K562 (cell line): ENCODE data around the gene SLMAP. TPM values are rescaled to one million over a fixed set of nuclear protein-coding genes. Genes with fewer than 3 reads are reported as not detected.

ENCODE experiments used
- ATAC-seq: fragments of 200-7000 bp; cut with Tn5 transposase; 3 replicates; pipeline ENCODE4 v1.9.1; 2020; ENCODE audit warnings: moderate library complexity
- BruUV-seq: library from RNA; stranded (reverse); fragments of 400-500 nt; replicated peaks from 2 replicates; lab custom pipeline; 2021; lab: Mats Ljungman, UMichigan
- CTCF ChIA-PET: fragments of 300-600 bp; formaldehyde crosslinking; extraction: SDS; loops from one replicate; lab custom pipeline; 2021; ENCODE audit warnings: low intra/inter-chr PET ratio; lab: Yijun Ruan, JAX
- POLR2A ChIA-PET: fragments of 300-600, 350-650 bp; sonication (Branson Sonifier 250); formaldehyde crosslinking; extraction: SDS; loops from one replicate; lab custom pipeline; 2021; ENCODE audit warnings: antibody characterized with exemption, inconsistent platforms; lab: Yijun Ruan, JAX
- DNase-seq, 4 experiments: peaks; one replicate each; pipeline versions ENCODE4 v3.0.0 to v3.0.0-alpha.2; 2011 to 2018; ENCODE audit warnings: low spot score in 3 of 4, mixed read lengths in 3 of 4; ENCODE audit errors: extremely low read depth in 1 of 4
- FAIRE-seq: peaks from 2 replicates; lab custom pipeline; 2011; peaks lifted over from hg19 to GRCh38; lab: Jason Lieb, UNC
- H2AFZ ChIP-seq: 2 replicates; pipeline ENCODE4 v1.6.0; 2011; ENCODE audit warnings: low read depth, low read length, control low read depth, inconsistent platforms
- H3K27ac ChIP-seq: fragments of 200-600 bp; 3 replicates; pipeline ENCODE4 v1.8.0; 2011; ENCODE audit warnings: low read depth, mild to moderate bottlenecking, control low read depth, inconsistent platforms, low read length, moderate library complexity, mixed read lengths; ENCODE audit errors: extremely low read depth
- H3K27me3 ChIP-seq, 2 experiments: fragments of 300-600 bp in 1 of 2; 2 replicates in 1 of 2; 3 replicates in 1 of 2; pipeline versions ENCODE4 v1.6.0 to v1.8.0; 2011; ENCODE audit warnings: inconsistent platforms in 2 of 2, low read length in 2 of 2, mild to moderate bottlenecking in 1 of 2, mixed read lengths in 1 of 2, moderate library complexity in 1 of 2; ENCODE audit not compliant: control insufficient read depth in 2 of 2, insufficient read depth in 2 of 2
- H3K36me3 ChIP-seq: fragments of 300-600 bp; 3 replicates; pipeline ENCODE4 v1.8.0; 2011; ENCODE audit warnings: mild to moderate bottlenecking, low read length, inconsistent platforms; ENCODE audit not compliant: control insufficient read depth, insufficient read depth
- H3K4me1 ChIP-seq, 2 experiments: fragments of 200-600 bp in 1 of 2; replicated peaks in 1 of 2; 2 replicates in 1 of 2; 3 replicates in 1 of 2; pipeline versions ENCODE4 v1.5.1 to v1.8.0; 2011; ENCODE audit warnings: inconsistent platforms in 2 of 2, low read length in 2 of 2, mild to moderate bottlenecking in 1 of 2, mixed read lengths in 1 of 2, moderate library complexity in 1 of 2; ENCODE audit not compliant: control insufficient read depth in 2 of 2, insufficient read depth in 2 of 2
- H3K4me2 ChIP-seq: 2 replicates; pipeline ENCODE4 v1.6.1; 2011; ENCODE audit warnings: low read length, control low read depth, inconsistent platforms, mixed read lengths; ENCODE audit not compliant: insufficient read depth
- H3K4me3 ChIP-seq: fragments of 200-600 bp; sonication (generic), shearing (Covaris generic); 2 replicates; pipeline ENCODE4 v1.5.1; 2016; ENCODE audit warnings: control low read depth, inconsistent platforms
- H3K79me2 ChIP-seq: fragments of 200-600 bp; 3 replicates; pipeline ENCODE4 v1.8.0; 2011; ENCODE audit warnings: low read length, inconsistent platforms; ENCODE audit not compliant: control insufficient read depth, insufficient read depth
- H3K9ac ChIP-seq, 2 experiments: 2 replicates each; pipeline versions ENCODE4 v1.6.0 to v1.6.1; 2011; ENCODE audit warnings: low read depth in 2 of 2, low read length in 2 of 2, control low read depth in 1 of 2, inconsistent platforms in 1 of 2, mild to moderate bottlenecking in 1 of 2, mixed read lengths in 1 of 2; ENCODE audit not compliant: insufficient read depth in 1 of 2
- H3K9me1 ChIP-seq: one replicate; pipeline ENCODE4 v1.6.0; 2011; ENCODE audit warnings: inconsistent platforms, mild to moderate bottlenecking, low read length, moderate library complexity; ENCODE audit not compliant: control insufficient read depth, insufficient read depth
- H3K9me3 ChIP-seq: replicated peaks from 2 replicates; pipeline ENCODE4 v1.5.1; 2011; ENCODE audit warnings: low read depth, low read length, inconsistent platforms; ENCODE audit not compliant: control insufficient read depth, insufficient read depth
- H4K20me1 ChIP-seq: replicated peaks from 2 replicates; pipeline ENCODE4 v1.6.1; 2011; ENCODE audit warnings: low read length, inconsistent platforms, mixed read lengths; ENCODE audit not compliant: control insufficient read depth, insufficient read depth
- BRCA1 ChIP-seq, 2 experiments: fragments of 450-650 bp in 1 of 2; sonication (generic) in 1 of 2; formaldehyde crosslinking in 1 of 2; IDR thresholded peaks; 2 replicates each; pipeline versions ENCODE4 v1.5.0 to v1.6.1; 2017 to 2020; ENCODE audit warnings: mild to moderate bottlenecking in 1 of 2, missing genetic modification reagents in 1 of 2
- CBX3 ChIP-seq, 2 experiments: IDR thresholded peaks; 1 replicate in 1 of 2; 2 replicates in 1 of 2; pipeline ENCODE4 v1.6.1; 2012; ENCODE audit warnings: inconsistent platforms in 2 of 2, low read length in 2 of 2, borderline replicate concordance in 1 of 2, control low read depth in 1 of 2
- CHAMP1 ChIP-seq: fragments of 450-650 bp; IDR thresholded peaks from 2 replicates; pipeline ENCODE4 v1.6.1; 2016; ENCODE audit warnings: mild to moderate bottlenecking
- NFRKB ChIP-seq: fragments of 450-650 bp; IDR thresholded peaks from 2 replicates; pipeline ENCODE4 v1.6.1; 2016; ENCODE audit warnings: low read depth
- NONO ChIP-seq, 2 experiments: fragments of 200-400 bp in 1 of 2; fragments of 450-650 bp in 1 of 2; formaldehyde crosslinking in 1 of 2; IDR thresholded peaks; 2 replicates each; pipeline ENCODE4 v1.6.1; 2017; ENCODE audit warnings: low read depth in 2 of 2, mild to moderate bottlenecking in 2 of 2, moderate library complexity in 2 of 2, low read length in 1 of 2
- POLR2AphosphoS2 ChIP-seq: IDR thresholded peaks from 2 replicates; pipeline ENCODE4 v1.6.1; 2012; ENCODE audit warnings: low read length, improper control_type of control experiment
- RERE ChIP-seq: sonication (generic); formaldehyde crosslinking; IDR thresholded peaks from 2 replicates; pipeline ENCODE4 v1.8.0; 2023; ENCODE audit warnings: missing genetic modification reagents, mild to moderate bottlenecking, borderline replicate concordance
- WGBS: fragments of 100-300 bp; shearing (Covaris generic); methylation state at CpG from one replicate; pipeline ENCODE4 v1.1.6; 2016; ENCODE audit warnings: low coverage, mixed read lengths; ENCODE audit not compliant: insufficient coverage; ENCODE audit errors: missing lambda C conversion rate; 5-methylcytosine and 5-hydroxymethylcytosine counted together
- in situ Hi-C: fragments of 300-500 bp; cut with MboI; formaldehyde crosslinking; loops from 4 replicates; pipeline ENCODE4 v1.15.0; 2018; ENCODE audit warnings: inconsistent platforms, mixed read lengths
- intact Hi-C: fragments of 100-400 bp; cut with micrococcal nuclease; formaldehyde crosslinking; loops from 2 replicates; pipeline ENCODE4 v1.14.2; 2022
- polyA plus RNA-seq, 8 experiments: library from polyadenylated mRNA; depleted of rRNA in 4 of 8; stranded (reverse) in 5 of 8; unstranded in 3 of 8; fragments of >200 nt; fragmentation: Nextera tagmentation in 2 of 8; fragmentation: Illumina TruSeq in 1 of 8; extraction: Ambion mirVana in 2 of 8; extraction: Trizol in 1 of 8; gene quantifications; 2 replicates each; pipeline versions ENCODE4 v1.2.1 to v1.2.3, GENCODE V29; 2011 to 2014; ENCODE audit warnings: inconsistent platforms in 1 of 8, missing spikeins in 1 of 8
- total RNA-seq, 7 experiments: library from RNA; depleted of rRNA in 6 of 7; stranded (reverse); fragments of >200 nt in 6 of 7; fragmentation: Illumina TruSeq in 2 of 7; extraction: Trizol in 2 of 7; gene quantifications; 2 replicates each; pipeline versions ENCODE4 v1.2.1 to v1.2.3, GENCODE V29; 2011 to 2021; ENCODE audit warnings: low replicate concordance in 1 of 7
- TF ChIP-seq, protein P1 (sequence below): IDR thresholded peaks from 2 replicates; pipeline ENCODE4 v1.6.1; 2011; ENCODE audit warnings: borderline replicate concordance, low read depth, mild to moderate bottlenecking, moderate library complexity, low read length; ENCODE audit not compliant: insufficient read depth, poor library complexity, severe bottlenecking

Gene SLMAP
- total and polyA plus RNA-seq, 9 of the 15 experiments (the other 6 are each of a cell fraction or from before 2014, with no cell fraction given): 12.1 to 50.7 (median 28.3) TPM

GRCh38 chr3:57838627-57839026 lies 82.5 kb downstream of the SLMAP start (continued):
- no peak for TF ChIP-seq RERE (CRISPR knock-in tag)

DNA sequence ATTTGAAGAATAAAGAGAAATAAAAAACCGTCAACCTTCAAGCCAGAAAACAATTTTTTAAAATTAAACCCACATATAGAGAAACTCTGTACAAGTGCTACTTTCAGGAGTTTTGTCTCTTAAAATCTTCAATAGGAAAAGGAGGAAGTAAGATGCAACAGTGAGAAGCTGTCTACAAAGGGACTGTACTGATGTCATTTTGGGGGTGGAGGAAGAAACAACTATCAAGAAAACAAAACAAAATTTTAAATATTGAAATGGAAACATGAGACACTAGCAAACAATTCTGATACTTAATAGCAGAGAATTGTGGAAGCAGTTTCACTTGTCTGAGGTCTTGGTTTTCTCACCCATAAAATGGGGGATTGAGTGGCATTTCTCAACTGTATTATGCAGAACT lies 84.4 kb downstream of the SLMAP start:
- H3K36me3 ChIP-seq: no peaks in the 10 kb centered on the region
- in situ Hi-C loops: no loop called here
- H3K4me2 ChIP-seq: no peak overlapping the region
- no peak for FAIRE-seq
- H3K9me3 ChIP-seq: no peaks in the 10 kb centered on the region
- no peaks in the 10 kb centered on the region for H3K9me1 ChIP-seq
- intact Hi-C loops: no loop called here
- no peak overlapping the region for H3K9ac ChIP-seq
- no peaks in the 10 kb centered on the region; the same call in 2 of the 3 replicates for H3K79me2 ChIP-seq
- no peaks in the 10 kb centered on the region for H3K27me3 ChIP-seq
- TF ChIP-seq BRCA1 (IDR thresholded peaks at IDR 0.05) (no peak), BRCA1 (CRISPR knock-in tag; IDR thresholded peaks at IDR 0.05) (no peak), CBX3 (IDR thresholded peaks at IDR 0.05; ENCODE audit: borderline replicate concordance in 1 of 2, low read length in 2 of 2) (no peak), POLR2AphosphoS2 (no peak), CHAMP1 (no peak), NFRKB (no peak), NONO (IDR thresholded peaks at IDR 0.05; ENCODE audit: low read depth in 2 of 2, low read length in 1 of 2) (no peak)
- TF ChIP-seq, protein P1, sequence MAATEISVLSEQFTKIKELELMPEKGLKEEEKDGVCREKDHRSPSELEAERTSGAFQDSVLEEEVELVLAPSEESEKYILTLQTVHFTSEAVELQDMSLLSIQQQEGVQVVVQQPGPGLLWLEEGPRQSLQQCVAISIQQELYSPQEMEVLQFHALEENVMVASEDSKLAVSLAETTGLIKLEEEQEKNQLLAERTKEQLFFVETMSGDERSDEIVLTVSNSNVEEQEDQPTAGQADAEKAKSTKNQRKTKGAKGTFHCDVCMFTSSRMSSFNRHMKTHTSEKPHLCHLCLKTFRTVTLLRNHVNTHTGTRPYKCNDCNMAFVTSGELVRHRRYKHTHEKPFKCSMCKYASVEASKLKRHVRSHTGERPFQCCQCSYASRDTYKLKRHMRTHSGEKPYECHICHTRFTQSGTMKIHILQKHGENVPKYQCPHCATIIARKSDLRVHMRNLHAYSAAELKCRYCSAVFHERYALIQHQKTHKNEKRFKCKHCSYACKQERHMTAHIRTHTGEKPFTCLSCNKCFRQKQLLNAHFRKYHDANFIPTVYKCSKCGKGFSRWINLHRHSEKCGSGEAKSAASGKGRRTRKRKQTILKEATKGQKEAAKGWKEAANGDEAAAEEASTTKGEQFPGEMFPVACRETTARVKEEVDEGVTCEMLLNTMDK: no peak
- H2AFZ ChIP-seq: no peak overlapping the region
- ChIA-PET CTCF (no interaction called here), POLR2A (interaction anchor here (1.0 to 1.2 kb wide), 2 partner anchors 12 to 16 kb away, joined by 3 read pairs; no protein-coding TSS in a partner anchor)
- H3K4me3 ChIP-seq: no peak overlapping the region
- no peaks in the 10 kb centered on the region for H4K20me1 ChIP-seq
- no peak for DNase-seq
- no peak for ATAC-seq
- 82% methylated on average over 1 of the region's 1 CpG for WGBS
- no TSS peak for BruUV-seq
- no peaks in the 10 kb centered on the region for H3K4me1 ChIP-seq
- H3K27ac ChIP-seq: no peak overlapping the region
